ENCODE results near the gene CDC73. TPM values are rescaled to one million over a fixed set of nuclear protein-coding genes. Genes with fewer than 3 reads are reported as not detected.

Gene CDC73
- total and polyA plus RNA-seq, 9 of the 15 experiments (the other 6 are each of a cell fraction or from before 2014, with no cell fraction given) = 19.0 to 61.7 (median 30.1) TPM

- TF ChIP-seq ZNF277 (CRISPR knock-in tag; IDR thresholded peaks at IDR 0.05; ENCODE audit: borderline replicate concordance) (no peak), NFXL1 (CRISPR knock-in tag; IDR thresholded peaks at IDR 0.05) (no peak), ARID1B (IDR thresholded peaks at IDR 0.05) (no peak), TEAD1 (CRISPR knock-in tag; IDR thresholded peaks at IDR 0.05) (no peak), SMARCC2 (IDR thresholded peaks at IDR 0.05; ENCODE audit: low read depth) (no peak), BRD9 (IDR thresholded peaks at IDR 0.05; ENCODE audit: low read depth, partially characterized antibody) (peak; percentile 13), SIX5 (IDR thresholded peaks at IDR 0.05; ENCODE audit: borderline replicate concordance in 1 of 2, insufficient read depth in 1 of 2, low read depth in 1 of 2, low read length in 2 of 2) (no peak), ZNF280A (IDR thresholded peaks at IDR 0.05; ENCODE audit: low read depth, partially characterized antibody) (no peak), NFRKB (IDR thresholded peaks at IDR 0.05; ENCODE audit: low read depth) (no peak), RFX5 (IDR thresholded peaks at IDR 0.05; ENCODE audit: low read depth, low read length) (no peak), ZNF699 (CRISPR knock-in tag; IDR thresholded peaks at IDR 0.05; ENCODE audit: insufficient replicate concordance) (no peak), IFI16 (CRISPR knock-in tag; IDR thresholded peaks at IDR 0.05) (no peak), MED1 (CRISPR knock-in tag; IDR thresholded peaks at IDR 0.05; ENCODE audit: borderline replicate concordance) (no peak), MXI1 (IDR thresholded peaks at IDR 0.05; ENCODE audit: low read depth, low read length) (no peak), KAT8 (IDR thresholded peaks at IDR 0.05; ENCODE audit: low read depth) (no peak), PRPF4 (IDR thresholded peaks at IDR 0.05; ENCODE audit: insufficient read depth, low read depth, low read length, poor library complexity, severe bottlenecking) (no peak), DDX20 (tag; IDR thresholded peaks at IDR 0.05; ENCODE audit: low read depth) (no peak), CBX8 (IDR thresholded peaks at IDR 0.05; ENCODE audit: borderline replicate concordance, extremely low read depth, low read depth, low read length, poor library complexity, severe bottlenecking) (no peak), JUND (IDR thresholded peaks at IDR 0.05; ENCODE audit: borderline replicate concordance, low read depth, low read length) (no peak), JUND (tag; IDR thresholded peaks at IDR 0.05; ENCODE audit: borderline replicate concordance, low read depth, low read length) (no peak), ZBED1 (IDR thresholded peaks at IDR 0.05) (no peak), MBD1 (CRISPR knock-in tag; IDR thresholded peaks at IDR 0.05) (no peak), CEBPB (tag; IDR thresholded peaks at IDR 0.05) (peak; percentile 10; the same call in 1 of the 2 replicates), MTA2 (IDR thresholded peaks at IDR 0.05; ENCODE audit: low read depth) (no peak), RBM14 (IDR thresholded peaks at IDR 0.05; ENCODE audit: borderline replicate concordance, insufficient read depth, low read depth, low read length) (no peak)
Observed at GRCh38 chr1:193105821-193106177, 16.0 kb upstream of the CDC73 start (continued).
